ENCODE data around the gene DNAJC22.
"Not testable (repeated sequence)": the region's sequence is repeated elsewhere in the genome, so short reads cannot be mapped to it uniquely, and the experiment has no call there.

Gene DNAJC22

GRCh38 chr12:49377386-49377785 is 30.7 kb downstream of the DNAJC22 start:
- no peak for DNase-seq

GRCh38 chr12:49380184-49380583 is 33.5 kb downstream of the DNAJC22 start:
- not testable (repeated sequence) for DNase-seq

- DNase-seq, result peak; percentile 56
These were observed 42.1 kb downstream of the DNAJC22 start for GRCh38 chr12:49388682-49389386.

DNA sequence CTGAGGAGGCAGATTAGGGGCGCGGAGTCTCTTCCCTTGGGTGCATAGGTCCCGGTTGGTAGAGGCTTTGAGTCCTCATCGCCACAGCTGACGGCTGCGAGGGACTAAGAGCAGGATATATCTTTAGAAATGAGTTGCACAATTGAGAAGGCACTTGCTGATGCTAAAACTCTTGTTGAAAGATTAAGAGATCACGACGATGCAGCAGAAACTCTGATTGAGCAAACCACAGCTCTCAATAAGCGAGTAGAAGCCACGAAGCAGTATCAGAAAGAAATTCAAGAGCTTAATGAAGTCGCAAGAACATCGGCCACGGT is 42.7 kb downstream of the DNAJC22 start:
- no peak for DNase-seq

DNA sequence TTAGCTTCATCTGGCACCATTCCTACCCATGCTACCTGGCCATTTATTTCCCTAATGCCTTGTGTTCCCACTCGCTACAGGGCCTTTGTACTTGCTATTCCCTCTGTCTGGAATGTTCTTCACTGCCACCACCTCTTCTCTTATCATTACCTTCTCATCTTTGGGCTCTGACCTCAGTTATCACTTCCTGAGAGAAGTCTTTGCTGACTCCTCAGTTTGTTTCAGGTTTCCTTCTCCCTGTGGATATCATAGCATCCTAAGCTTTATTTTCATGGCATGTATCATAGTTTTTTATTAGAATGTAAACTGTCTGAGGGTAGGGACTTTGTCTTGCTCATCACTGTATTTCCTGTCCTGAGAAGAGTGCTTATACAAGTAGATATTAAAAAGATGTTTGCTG is 50.3 kb downstream of the DNAJC22 start:
- no peak for DNase-seq

DNA sequence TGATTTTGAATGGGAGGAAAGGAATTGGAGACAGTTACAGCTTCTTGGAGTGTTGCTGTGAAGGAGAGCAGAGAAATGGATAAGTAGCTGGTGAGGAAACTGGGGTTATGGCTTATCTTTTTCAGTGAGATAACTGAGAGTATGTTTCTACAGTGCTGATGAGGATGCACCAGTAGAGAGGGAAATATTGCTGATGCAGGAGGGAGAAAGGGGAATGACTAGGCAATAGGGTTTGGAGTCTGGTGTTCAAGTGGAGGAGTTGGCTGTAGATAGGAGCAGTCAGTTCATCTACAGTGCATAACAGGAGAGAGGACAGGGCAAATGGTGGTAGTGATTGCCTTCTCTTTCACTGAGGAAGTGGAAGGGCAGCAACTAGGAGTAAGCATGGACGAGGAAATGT is 53.6 kb downstream of the DNAJC22 start:
- DNase-seq, result no peak

Measured in activated T-cell treated with anti-CD3 and anti-CD28 coated beads for 4 hours (primary cell).